ENCODE measurements around the gene MYT1.

Gene MYT1

GRCh38 chr20:64228086-64228653 is 63.9 kb downstream of the MYT1 start:
- H3K4me3 ChIP-seq (replicated peaks; ENCODE audit: insufficient read depth, low read length): no peak overlapping the region
- no peak overlapping the region for H3K27ac ChIP-seq (replicated peaks)
- peaks cover 17% of the 10 kb centered on the region for H3K27me3 ChIP-seq (ENCODE audit: insufficient read depth, poor library complexity, severe bottlenecking)
- no peak for DNase-seq (ENCODE audit: low read depth in 1 of 2, low spot score in 1 of 2)
- TF ChIP-seq POLR2AphosphoS5 (IDR thresholded peaks at IDR 0.05; ENCODE audit: low read depth) (no peak), GABPA (IDR thresholded peaks at IDR 0.05; ENCODE audit: low read depth) (no peak), CTCF (IDR thresholded peaks at IDR 0.05; ENCODE audit: insufficient read depth, low read length) (no peak), REST (IDR thresholded peaks at IDR 0.05; ENCODE audit: insufficient replicate concordance, low read depth) (no peak), SPI1 (IDR thresholded peaks at IDR 0.05; ENCODE audit: borderline replicate concordance, low read depth) (no peak)

- H3K27ac ChIP-seq (replicated peaks): no peak overlapping the region
- no peak overlapping the region for H3K4me3 ChIP-seq (replicated peaks; ENCODE audit: insufficient read depth, low read length)
- no peak for TF ChIP-seq REST (IDR thresholded peaks at IDR 0.05; ENCODE audit: insufficient replicate concordance, low read depth)
- no peak for DNase-seq (ENCODE audit: low read depth in 1 of 2, low spot score in 1 of 2)
- H3K27me3 ChIP-seq (ENCODE audit: insufficient read depth, poor library complexity, severe bottlenecking): peaks cover 17% of the 10 kb centered on the region
Measured at GRCh38 chr20:64228751-64229506, 64.7 kb downstream of the MYT1 start.

GRCh38 chr20:64229507-64230061 is 65.3 kb downstream of the MYT1 start:
- TF ChIP-seq SPI1 (IDR thresholded peaks at IDR 0.05; ENCODE audit: borderline replicate concordance, low read depth) (no peak), CTCF (IDR thresholded peaks at IDR 0.05; ENCODE audit: insufficient read depth, low read length) (no peak), GABPA (IDR thresholded peaks at IDR 0.05; ENCODE audit: low read depth) (no peak), POLR2AphosphoS5 (IDR thresholded peaks at IDR 0.05; ENCODE audit: low read depth) (no peak), REST (IDR thresholded peaks at IDR 0.05; ENCODE audit: insufficient replicate concordance, low read depth) (no peak)
- no peak for DNase-seq (ENCODE audit: low read depth in 1 of 2, low spot score in 1 of 2)
- H3K4me3 ChIP-seq (replicated peaks; ENCODE audit: insufficient read depth, low read length): no peak overlapping the region
- no peak overlapping the region for H3K27ac ChIP-seq (replicated peaks)
- peaks cover 17% of the 10 kb centered on the region for H3K27me3 ChIP-seq (ENCODE audit: insufficient read depth, poor library complexity, severe bottlenecking)
